CD4-positive, alpha-beta T cell (primary cell): Measurements from ENCODE around the gene TRABD2B. TPM values are rescaled to one million over a fixed set of nuclear protein-coding genes. Genes with fewer than 3 reads are reported as not detected.

Experiments used
- ATAC-seq: fragments of 200-7000 bp; cut with Tn5 transposase; one replicate; pipeline ENCODE4 v1.10.0; 2022; ENCODE audit warnings: mild to moderate bottlenecking; ENCODE audit not compliant: poor library complexity
- CTCF ChIA-PET: fragments of 350-600 bp; sonication (Branson Sonifier 250); formaldehyde crosslinking; loops from one replicate; lab custom pipeline; 2021; ENCODE audit warnings: antibody characterized with exemption, inconsistent platforms; lab: Charles Lee
- POLR2A ChIA-PET: fragments of 350-600 bp; sonication (Branson Sonifier 250); formaldehyde crosslinking; loops from one replicate; lab custom pipeline; 2021; ENCODE audit warnings: antibody characterized with exemption, inconsistent platforms; lab: Charles Lee
- DNase-seq, 14 experiments: peaks; one replicate each; pipeline ENCODE4 v3.0.0-alpha.2; 2013 to 2020; ENCODE audit warnings: mixed read lengths in 2 of 14
- H3K27ac ChIP-seq, 2 donors: one replicate each; pipeline versions ENCODE4 v1.5.1 to v1.7.0; 2013; ENCODE audit warnings: low read length in 2 of 2, low read depth in 1 of 2, mild to moderate bottlenecking in 1 of 2
- H3K27me3 ChIP-seq, 2 experiments: 1 replicate in 1 of 2; 2 replicates in 1 of 2; pipeline versions ENCODE4 v1.6.1 to v1.7.0; 2013; ENCODE audit warnings: low read length in 2 of 2, control low read depth in 1 of 2, mild to moderate bottlenecking in 1 of 2, moderate library complexity in 1 of 2; ENCODE audit not compliant: insufficient read depth in 2 of 2, control insufficient read depth in 1 of 2
- H3K36me3 ChIP-seq: one replicate; pipeline ENCODE4 v1.6.1; 2013; ENCODE audit warnings: low read length, control low read depth; ENCODE audit not compliant: insufficient read depth
- H3K4me1 ChIP-seq: one replicate; pipeline ENCODE4 v1.6.1; 2013; ENCODE audit warnings: low read length, control low read depth; ENCODE audit not compliant: insufficient read depth
- H3K4me3 ChIP-seq: one replicate; pipeline ENCODE4 v1.5.1; 2013; ENCODE audit warnings: mild to moderate bottlenecking, low read length, moderate library complexity
- H3K9me3 ChIP-seq, 2 experiments: 1 replicate in 1 of 2; 2 replicates in 1 of 2; pipeline versions ENCODE4 v1.6.1 to v1.7.0; 2013; ENCODE audit warnings: low read length in 2 of 2, mild to moderate bottlenecking in 2 of 2, control low read depth in 1 of 2, moderate library complexity in 1 of 2; ENCODE audit not compliant: control insufficient read depth in 1 of 2, insufficient read depth in 1 of 2
- H3K27ac Mint-ChIP-seq: one replicate; pipeline ENCODE4 v1.8.0; 2020; ENCODE audit warnings: mixed read lengths
- H3K27me3 Mint-ChIP-seq: one replicate; pipeline ENCODE4 v1.8.0; 2021; ENCODE audit warnings: mixed read lengths
- H3K36me3 Mint-ChIP-seq: one replicate; pipeline ENCODE4 v1.8.0; 2021; ENCODE audit warnings: low read depth, mixed read lengths
- H3K4me1 Mint-ChIP-seq: one replicate; pipeline ENCODE4 v1.8.0; 2021; ENCODE audit warnings: low read depth, mixed read lengths
- H3K4me3 Mint-ChIP-seq: one replicate; pipeline ENCODE4 v1.8.0; 2020; ENCODE audit warnings: mild to moderate bottlenecking, mixed read lengths
- H3K9me3 Mint-ChIP-seq: one replicate; pipeline ENCODE4 v1.8.0; 2020; ENCODE audit warnings: mixed read lengths
- CTCF ChIP-seq: fragments of 200-600 bp; IDR thresholded peaks from one replicate; pipeline ENCODE4 v1.8.0; 2022; ENCODE audit warnings: antibody characterized with exemption, mild to moderate bottlenecking
- intact Hi-C, 2 experiments: fragments of 100-400 bp; cut with DNase I in 1 of 2; cut with micrococcal nuclease in 1 of 2; formaldehyde crosslinking; loops; one replicate each; pipeline versions ENCODE4 v1.15.1 to v1.9.0; 2023 to 2025; cut with DNase I, micrococcal nuclease
- total RNA-seq, 174 experiments: library from RNA in 2 of 174; stranded (reverse) in 2 of 174; gene quantifications; one replicate each; pipeline ENCODE4 v1.2.3 and lab custom pipeline; 2021 to 2026

The TRABD2B gene
- total RNA-seq, 2 experiments from 2014 or later = not detected

- Histone ChIP-seq H3K9me3 (peaks cover 0 to 6% of the 10 kb centered on the region in 2 experiments), H3K36me3 (no peaks in the 10 kb centered on the region), H3K27me3 (peaks cover 26 to 33% of the 10 kb centered on the region in 2 experiments), H3K4me1 (peaks cover 7% of the 10 kb centered on the region), H3K27ac (no peak overlapping the region), H3K4me3 (no peak overlapping the region)
- intact Hi-C loops = no loop called here
- Mint-ChIP-seq H3K4me3 (no peak overlapping the region), H3K9me3 (no peaks in the 10 kb centered on the region), H3K36me3 (no peaks in the 10 kb centered on the region), H3K4me1 (peaks cover 12% of the 10 kb centered on the region), H3K27me3 (peaks cover 71% of the 10 kb centered on the region), H3K27ac (no peak overlapping the region)
- ChIA-PET CTCF (no interaction called here), POLR2A (no interaction called here)
- DNase-seq (no peak), ATAC-seq (no peak)
- no peak for TF ChIP-seq CTCF
Observed at GRCh38 chr1:47992720-47993415, 4.3 kb downstream of the TRABD2B start.

DNA sequence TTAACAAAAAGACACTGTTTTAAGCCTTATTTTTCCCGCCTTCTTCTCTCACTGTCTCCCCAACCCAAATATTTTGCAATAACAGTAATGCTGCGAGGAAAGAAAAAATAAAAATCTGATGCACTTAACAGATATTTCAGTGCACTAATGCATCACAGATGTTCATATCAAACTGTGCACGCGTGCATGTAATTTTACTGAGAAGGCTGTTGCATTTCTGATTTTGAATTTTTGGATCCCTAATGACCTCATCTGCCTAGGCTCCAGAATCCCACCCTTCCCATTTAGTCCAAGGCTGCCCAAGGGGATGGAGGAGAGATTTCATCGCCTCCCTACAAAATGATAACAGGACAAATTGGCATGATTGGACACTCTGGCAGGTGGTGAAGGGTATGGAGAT lies 5.5 kb downstream of the TRABD2B start:
- peaks cover 75% of the 10 kb centered on the region for H3K27me3 Mint-ChIP-seq
- no peaks in the 10 kb centered on the region for H3K9me3 Mint-ChIP-seq
- TF ChIP-seq CTCF = no peak
- peaks cover 0 to 8% of the 10 kb centered on the region in 2 experiments for H3K9me3 ChIP-seq
- H3K4me1 Mint-ChIP-seq = peaks cover 9% of the 10 kb centered on the region
- H3K27ac Mint-ChIP-seq = no peak overlapping the region
- POLR2A ChIA-PET = no interaction called here
- H3K4me3 Mint-ChIP-seq = no peak overlapping the region
- peaks cover under 1% of the 10 kb centered on the region for H3K4me1 ChIP-seq
- H3K36me3 Mint-ChIP-seq = no peaks in the 10 kb centered on the region
- intact Hi-C loops = no loop called here
- no peaks in the 10 kb centered on the region for H3K36me3 ChIP-seq
- CTCF ChIA-PET = no interaction called here
- DNase-seq (no peak), ATAC-seq (no peak)
- H3K27ac ChIP-seq = no peak overlapping the region
- H3K27me3 ChIP-seq = peaks cover 24 to 36% of the 10 kb centered on the region in 2 experiments
- no peak overlapping the region for H3K4me3 ChIP-seq

DNA sequence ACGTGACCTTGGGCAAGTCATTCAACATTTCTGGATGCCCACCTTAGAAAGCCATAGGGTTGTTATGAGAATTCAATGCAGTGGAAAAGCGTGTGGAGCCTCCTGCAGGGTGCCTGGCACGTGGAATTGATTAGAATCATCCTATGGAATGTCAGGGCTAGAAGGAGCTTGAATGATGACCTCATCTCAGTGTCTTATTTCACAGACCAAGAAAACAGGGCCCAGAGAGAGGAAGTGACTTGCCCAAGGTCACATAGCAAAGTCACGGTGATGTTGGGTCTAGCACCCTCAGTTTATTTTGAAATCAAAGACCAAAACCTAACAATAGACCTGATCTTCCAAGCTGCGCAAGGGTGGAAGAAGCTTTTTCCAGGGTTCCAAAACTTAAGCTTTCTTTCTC lies 6.0 kb downstream of the TRABD2B start:
- peaks cover 22 to 34% of the 10 kb centered on the region in 2 experiments for H3K27me3 ChIP-seq
- H3K9me3 ChIP-seq = peaks cover 0 to 9% of the 10 kb centered on the region in 2 experiments
- CTCF ChIA-PET = no interaction called here
- POLR2A ChIA-PET = no interaction called here
- no peaks in the 10 kb centered on the region for H3K4me1 ChIP-seq
- Mint-ChIP-seq H3K9me3 (no peaks in the 10 kb centered on the region), H3K27me3 (peaks cover 77% of the 10 kb centered on the region), H3K4me1 (peaks cover 6% of the 10 kb centered on the region), H3K4me3 (no peak overlapping the region), H3K36me3 (no peaks in the 10 kb centered on the region), H3K27ac (no peak overlapping the region)
- intact Hi-C loops = no loop called here
- H3K4me3 ChIP-seq = no peak overlapping the region
- no peak for TF ChIP-seq CTCF
- DNase-seq (no peak), ATAC-seq (no peak)
- H3K36me3 ChIP-seq = no peaks in the 10 kb centered on the region
- no peak overlapping the region for H3K27ac ChIP-seq
